SK-MEL-5 (cell line): ENCODE results near the gene C1orf210. TPM values are rescaled to one million over a fixed set of nuclear protein-coding genes. Genes with fewer than 3 reads are reported as not detected.
A peak's percentile ranks its signal among the peaks of the same experiment; 100 is the strongest.

Experiments
- DNase-seq: peaks from one replicate; pipeline ENCODE4 v3.0.0-alpha.2; 2016; ENCODE audit warnings: low read depth, low spot score
- in situ Hi-C: cut with HindIII; loops from 2 replicates; pipeline ENCODE4 v1.10.0; 2016; ENCODE audit warnings: low sequenced_read_pairs, high pct_unique_total_duplicates, low pct_unique_long_range_greater_than_20kb
- total RNA-seq: library from RNA; depleted of rRNA; stranded (reverse); fragments of >200 nt; shearing (Covaris generic); gene quantifications from 2 replicates; pipeline ENCODE4 v1.2.3, GENCODE V29; 2014; rRNA removed

The C1orf210 gene
- total RNA-seq, 1 experiment from 2014 or later, result not detected

- in situ Hi-C loops, result no loop called here
- no peak for DNase-seq
Observed at GRCh38 chr1:43241413-43241836, 44.0 kb downstream of the C1orf210 start.

GRCh38 chr1:43239484-43239883 is 45.9 kb downstream of the C1orf210 start:
- in situ Hi-C loops, result no loop called here
- no peak for DNase-seq

- DNase-seq, result no peak
- in situ Hi-C loops, result no loop called here
Observed at GRCh38 chr1:43238991-43239469, 46.4 kb downstream of the C1orf210 start.

GRCh38 chr1:43238085-43238484 is 47.3 kb downstream of the C1orf210 start:
- peak; percentile 78 for DNase-seq
- in situ Hi-C loops, result no loop called here

GRCh38 chr1:43237121-43237520 is 48.3 kb downstream of the C1orf210 start:
- no peak for DNase-seq
- in situ Hi-C loops, result no loop called here

- no peak for DNase-seq
- in situ Hi-C loops, result no loop called here
Observed at GRCh38 chr1:43235451-43236121, 49.8 kb downstream of the C1orf210 start.

- no peak for DNase-seq
- in situ Hi-C loops, result no loop called here
Observed at GRCh38 chr1:43235040-43235439, 50.3 kb downstream of the C1orf210 start.

- in situ Hi-C loops, result no loop called here
- DNase-seq, result no peak
Observed at GRCh38 chr1:43234267-43234666, 51.1 kb downstream of the C1orf210 start.

GRCh38 chr1:43233631-43234030 is 51.8 kb downstream of the C1orf210 start:
- in situ Hi-C loops, result no loop called here
- no peak for DNase-seq

GRCh38 chr1:43232482-43232881 is 52.9 kb downstream of the C1orf210 start:
- in situ Hi-C loops, result no loop called here
- DNase-seq, result no peak

GRCh38 chr1:43232074-43232473 is 53.3 kb downstream of the C1orf210 start:
- in situ Hi-C loops, result no loop called here
- DNase-seq, result no peak

Other genes starting within 250 kb of the C1orf210 start
- gene EBNA1BP2, start 113.3 kb downstream of the C1orf210 start, total RNA-seq, result 146 and 172 TPM in 2 replicates
- not detected in 2 replicates for gene CFAP57, start 113.3 kb downstream of the C1orf210 start, total RNA-seq
- not detected in 2 replicates for gene TMEM125, start 15.6 kb downstream of the C1orf210 start, total RNA-seq
- gene TIE1, start 15.4 kb upstream of the C1orf210 start, total RNA-seq, result 0.08 TPM in 1 of 2 replicates, not detected in the other
- gene MPL, start 52.2 kb upstream of the C1orf210 start, total RNA-seq, result not detected in 2 replicates
- gene CDC20, start 73.4 kb upstream of the C1orf210 start, total RNA-seq, result 46.6 and 51.2 TPM in 2 replicates
- gene ELOVL1, start 82.4 kb upstream of the C1orf210 start, total RNA-seq, result 69.4 and 78.3 TPM in 2 replicates
- 41.3 and 46.9 TPM in 2 replicates for gene MED8, start 104.2 kb upstream of the C1orf210 start, total RNA-seq
- gene SZT2, start 104.3 kb upstream of the C1orf210 start, total RNA-seq, result 7.1 and 10.5 TPM in 2 replicates
- 0.74 and 2.5 TPM in 2 replicates for gene HYI, start 168.3 kb upstream of the C1orf210 start, total RNA-seq
- gene PTPRF, start 245.3 kb upstream of the C1orf210 start, total RNA-seq, result 6.3 and 8.7 TPM in 2 replicates